HG03558 (cell line): ENCODE results near the gene CXorf51B.
"Not testable (repeated sequence)": the region's sequence is repeated elsewhere in the genome, so short reads cannot be mapped to it uniquely, and the experiment has no call there.

Experiments used
- ATAC-seq: cut with Tn5 transposase; IDR thresholded peaks from one replicate; pipeline ENCODE4 v1.9.1; 2021; ENCODE audit warnings: moderate number of reproducible peaks; ENCODE audit not compliant: unreplicated experiment; ENCODE audit errors: extremely low read depth

CXorf51B gene

GRCh38 chrX:146809471-146809870 is at the start of gene CXorf51B:
TSS of gene CXorf51B (plus strand) at chrX:146809771. CDS start at chrX:146809792, 21 bp downstream.
- ATAC-seq = not testable (repeated sequence)

DNA sequence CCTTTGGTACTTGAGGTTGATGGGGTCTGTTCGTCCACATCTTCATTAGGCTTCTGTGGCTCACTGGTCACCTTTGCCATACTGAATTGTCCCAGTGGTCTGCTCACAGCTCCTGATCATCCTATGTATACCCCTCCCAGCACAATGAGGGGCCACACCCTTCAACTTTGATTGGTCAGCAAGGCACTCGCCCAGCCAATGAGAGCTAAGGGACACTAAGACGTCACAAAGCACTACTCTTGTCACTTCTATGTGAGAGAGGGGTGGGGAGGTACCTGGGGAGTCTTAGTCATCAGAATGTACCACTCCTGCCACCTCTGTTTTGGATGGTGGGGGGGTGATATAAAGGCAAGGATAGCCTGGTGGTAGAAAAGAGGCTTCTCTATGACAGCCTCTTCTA is 5.1 kb downstream of the CXorf51B start, which contains the start of gene CXorf51A:
CXorf51A (minus strand) TSS at position 101 of the 400 bp plus-strand sequence; CDS start at position 80, 21 bp downstream.
- ATAC-seq = not testable (repeated sequence)

- no peak for ATAC-seq
Observed at GRCh38 chrX:146831994-146832393, 22.4 kb downstream of the CXorf51B start.

DNA sequence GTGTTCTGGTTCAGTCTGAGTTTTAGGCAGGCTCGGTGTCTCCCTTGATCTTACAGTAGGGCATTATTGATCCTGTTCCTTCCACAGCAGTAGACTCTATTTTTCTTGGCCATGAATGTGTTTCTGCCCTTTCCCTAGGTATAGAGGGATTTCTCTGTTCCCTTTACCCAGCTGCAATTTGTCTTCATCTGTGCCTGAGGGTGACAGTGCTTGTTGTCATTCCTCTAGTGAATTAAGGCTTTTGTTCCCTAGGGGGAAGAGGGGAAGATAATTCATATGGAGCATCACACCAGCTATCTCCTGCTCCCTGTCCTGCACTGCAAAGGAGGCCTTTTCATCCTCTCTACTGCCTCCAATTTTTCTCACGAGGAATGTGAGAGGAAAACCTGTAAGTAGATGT is 44.7 kb downstream of the CXorf51B start:
- ATAC-seq = no peak
